ENCODE data around the gene OPA1. TPM values are rescaled to one million over a fixed set of nuclear protein-coding genes. Genes with fewer than 3 reads are reported as not detected.

The OPA1 gene
- total and polyA plus RNA-seq, 2 of the 13 experiments (the other 11 are each of a cell fraction or from before 2014, with no cell fraction given) = 26.7 to 78.5 TPM

GRCh38 chr3:193614430-193614829 lies 21.4 kb downstream of the OPA1 start:
- in situ Hi-C loops (cut with HindIII; ENCODE audit: extremely low pct_ligation_motif_present, low pct_unique_long_range_greater_than_20kb) (no loop called here), intact Hi-C loops (cut with micrococcal nuclease; ENCODE audit: unreplicated experiment) (no loop called here)
- Histone ChIP-seq H3K9ac (ENCODE audit: insufficient read depth, low read depth, low read length) (no peak overlapping the region), H2AFZ (ENCODE audit: low read length) (no peak overlapping the region), H3K27me3 (ENCODE audit: control insufficient read depth in 1 of 2, insufficient read depth in 2 of 2, low read length in 2 of 2) (no peaks in the 10 kb centered on the region), H3K9me3 (ENCODE audit: low read length) (peaks cover 11% of the 10 kb centered on the region), H3K4me1 (ENCODE audit: insufficient read depth, low read length) (0 out of 2 replicates have a peak, but pooled peaks cover 6% of the 10 kb centered on the region), H3K79me2 (ENCODE audit: insufficient read depth, low read length) (peaks cover 19% of the 10 kb centered on the region), H3K36me3 (replicated peaks in 1 of 2; ENCODE audit: control insufficient read depth in 1 of 2, insufficient read depth in 2 of 2, low read length in 2 of 2) (peaks cover 3 to 37% of the 10 kb centered on the region in 2 experiments), H3K27ac (ENCODE audit: extremely low read length, insufficient read depth, low read length) (no peak overlapping the region), H3K4me3 (replicated peaks in 1 of 3; ENCODE audit: insufficient read depth in 1 of 3, low read depth in 2 of 3, low read length in 3 of 3) (no peak overlapping the region), H4K20me1 (ENCODE audit: insufficient read depth, low read length) (no peaks in the 10 kb centered on the region), H3K4me2 (ENCODE audit: low read depth, low read length) (no peak overlapping the region)
- ChIA-PET CTCF (ENCODE audit: low intra/inter-chr PET ratio, low total read pairs) (no interaction called here), POLR2A (no interaction called here)
- no peak for DNase-seq (ENCODE audit: low spot score)
- no TSS peak for BruUV-seq (replicated peaks)
- TF ChIP-seq THAP11 (CRISPR knock-in tag; IDR thresholded peaks at IDR 0.05) = no peak
- TF ChIP-seq, protein P1, sequence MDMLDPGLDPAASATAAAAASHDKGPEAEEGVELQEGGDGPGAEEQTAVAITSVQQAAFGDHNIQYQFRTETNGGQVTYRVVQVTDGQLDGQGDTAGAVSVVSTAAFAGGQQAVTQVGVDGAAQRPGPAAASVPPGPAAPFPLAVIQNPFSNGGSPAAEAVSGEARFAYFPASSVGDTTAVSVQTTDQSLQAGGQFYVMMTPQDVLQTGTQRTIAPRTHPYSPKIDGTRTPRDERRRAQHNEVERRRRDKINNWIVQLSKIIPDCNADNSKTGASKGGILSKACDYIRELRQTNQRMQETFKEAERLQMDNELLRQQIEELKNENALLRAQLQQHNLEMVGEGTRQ (IDR thresholded peaks at IDR 0.05; ENCODE audit: low read depth, low read length) = no peak
- TF ChIP-seq, protein P1 (CRISPR knock-in tag; IDR thresholded peaks at IDR 0.05; ENCODE audit: borderline replicate concordance) = no peak
- TF ChIP-seq RAD21 (CRISPR knock-in tag; IDR thresholded peaks at IDR 0.05) = no peak
- no peak for TF ChIP-seq SIX4 (CRISPR knock-in tag; IDR thresholded peaks at IDR 0.05)
- no peak for TF ChIP-seq NR3C1 (CRISPR knock-in tag; IDR thresholded peaks at IDR 0.05)
- TF ChIP-seq ZNF770 (CRISPR knock-in tag; IDR thresholded peaks at IDR 0.05) = no peak
- TF ChIP-seq SMYD3 (CRISPR knock-in tag; IDR thresholded peaks at IDR 0.05) = no peak
- no peak for TF ChIP-seq FLYWCH1 (CRISPR knock-in tag; IDR thresholded peaks at IDR 0.05)
- no peak for TF ChIP-seq ZKSCAN1 (IDR thresholded peaks at IDR 0.05; ENCODE audit: low read length)
- TF ChIP-seq ZNF510 (CRISPR knock-in tag; IDR thresholded peaks at IDR 0.05; ENCODE audit: low read depth) = no peak
- TF ChIP-seq ZMAT3 (CRISPR knock-in tag; conservative IDR thresholded peaks at IDR 0.05) = no peak
- no peak for TF ChIP-seq ATRX (CRISPR knock-in tag; IDR thresholded peaks at IDR 0.05; ENCODE audit: borderline replicate concordance)
- TF ChIP-seq ZNF350 (CRISPR knock-in tag; IDR thresholded peaks at IDR 0.05; ENCODE audit: borderline replicate concordance, low read depth) = no peak
- no peak for TF ChIP-seq ZSCAN20 (CRISPR knock-in tag; IDR thresholded peaks at IDR 0.05; ENCODE audit: borderline replicate concordance)
- TF ChIP-seq ELF4 (CRISPR knock-in tag; IDR thresholded peaks at IDR 0.05; ENCODE audit: borderline replicate concordance) = no peak
- no peak for ATAC-seq
- FAIRE-seq = no peak
- WGBS (ENCODE audit: low lambda C conversion rate) = 94% methylated on average over 2 of the region's 2 CpGs
